ENCODE results near the gene ELAVL3. TPM values are rescaled to one million over a fixed set of nuclear protein-coding genes. Genes with fewer than 3 reads are reported as not detected.

Gene ELAVL3
- total and polyA plus RNA-seq, 8 donors, result 0.04 to 0.31 (median 0.16) TPM; not detected in 1

DNA sequence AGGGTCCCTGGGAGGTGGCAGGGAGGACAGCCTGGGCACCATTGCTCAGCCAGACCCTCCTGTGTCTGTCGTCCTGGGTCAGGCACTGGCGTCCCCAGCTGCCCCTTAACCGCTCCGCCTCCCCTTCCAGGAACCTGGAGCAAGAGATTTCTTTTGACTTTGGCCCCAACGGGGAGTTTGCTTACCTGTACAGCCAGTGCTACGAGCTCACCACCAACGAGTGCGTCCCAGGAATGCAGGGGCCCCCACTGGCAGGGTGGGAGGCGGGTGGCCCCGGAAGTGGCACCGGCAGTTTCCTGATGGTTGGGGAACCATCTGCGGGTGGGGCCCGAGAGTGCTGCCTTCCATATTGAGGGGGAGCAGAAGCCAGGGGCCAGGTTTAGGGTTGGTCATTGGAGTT lies 32.4 kb downstream of the ELAVL3 start:
- intact Hi-C loops (cut with DNase I), result loop anchor here in 1 of 2 donors (10.0 kb wide), 1 partner anchor 154 kb away; the partner anchor contains the start of gene TSPAN16
- Histone ChIP-seq H3K27me3 (peaks cover 0 to under 1% of the 10 kb centered on the region in 2 donors), H3K4me1 (no peaks in the 10 kb centered on the region), H3K9me3 (no peaks in the 10 kb centered on the region), H3K27ac (no peak overlapping the region), H3K4me3 (no peak overlapping the region), H3K36me3 (peaks cover 0 to 77% of the 10 kb centered on the region in 2 donors)
- TF ChIP-seq CTCF (IDR thresholded peaks at IDR 0.05), result no peak
- ATAC-seq, result no peak
- DNase-seq, result no peak

DNA sequence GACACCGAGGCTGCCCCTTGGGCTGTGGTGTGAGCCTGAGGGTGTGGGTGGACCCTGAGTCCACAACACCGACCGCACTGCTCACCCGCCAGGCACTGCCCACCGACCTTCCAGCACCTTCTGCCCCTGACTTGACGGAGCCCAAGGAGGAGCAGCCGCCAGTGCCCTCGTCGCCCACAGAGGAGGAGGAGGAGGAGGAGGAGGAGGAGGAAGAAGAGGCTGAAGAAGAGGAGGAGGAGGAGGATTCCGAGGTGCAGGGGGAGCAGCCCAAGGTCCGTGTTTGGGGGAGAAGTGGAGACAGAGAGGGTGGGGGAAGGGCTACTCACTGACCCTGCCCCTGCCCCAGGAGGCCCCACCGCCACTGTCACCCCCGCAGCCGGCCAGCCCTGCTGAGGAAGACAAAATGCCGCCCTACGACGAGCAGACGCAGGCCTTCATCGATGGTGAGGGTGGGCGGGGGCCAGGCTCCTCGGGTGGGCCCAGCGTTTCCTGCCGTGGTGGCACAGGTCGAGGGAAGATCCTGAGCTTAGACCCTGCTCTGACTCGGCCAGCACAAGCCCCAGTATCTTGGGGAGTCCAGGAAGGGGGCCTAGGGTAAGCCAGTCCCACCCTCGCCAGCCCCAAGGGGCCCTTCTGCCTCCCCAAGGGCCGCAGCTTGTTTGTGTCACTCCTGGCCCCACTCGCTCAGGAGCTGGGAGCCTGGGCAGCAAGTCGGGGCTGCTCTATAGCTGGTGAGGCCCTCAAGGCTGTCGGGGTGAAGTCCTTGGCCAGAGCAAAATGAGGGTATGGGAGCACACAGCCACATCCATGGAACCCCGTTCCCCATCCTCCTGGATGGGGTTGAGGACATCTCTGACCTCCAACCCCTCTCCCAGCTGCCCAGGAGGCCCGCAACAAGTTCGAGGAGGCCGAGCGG lies 33.2 kb downstream of the ELAVL3 start:
- intact Hi-C loops (cut with DNase I), result loop anchor here in 1 of 2 donors (10.0 kb wide), 1 partner anchor 153 kb away; the partner anchor contains the start of gene TSPAN16
- H3K27me3 ChIP-seq, result no peaks in the 10 kb centered on the region
- H3K27ac ChIP-seq, result no peak overlapping the region
- DNase-seq, result no peak
- H3K36me3 ChIP-seq, result peaks cover 0 to 85% of the 10 kb centered on the region in 2 donors
- no peak for TF ChIP-seq CTCF (IDR thresholded peaks at IDR 0.05)
- H3K9me3 ChIP-seq, result no peaks in the 10 kb centered on the region
- ATAC-seq, result no peak
- H3K4me1 ChIP-seq, result no peaks in the 10 kb centered on the region
- H3K4me3 ChIP-seq, result no peak overlapping the region

- Histone ChIP-seq H3K36me3 (peaks cover 0 to 93% of the 10 kb centered on the region in 2 donors), H3K27me3 (no peaks in the 10 kb centered on the region), H3K4me3 (no peak overlapping the region), H3K9me3 (no peaks in the 10 kb centered on the region), H3K27ac (no peak overlapping the region), H3K4me1 (no peaks in the 10 kb centered on the region)
- DNase-seq (peak in 1 of 4 donors; percentile 93), ATAC-seq (peak; percentile 84)
- intact Hi-C loops (cut with DNase I), result loop anchor here in 1 of 2 donors (10.0 kb wide), 1 partner anchor 152 kb away; the partner anchor contains the start of gene TSPAN16
- TF ChIP-seq CTCF (IDR thresholded peaks at IDR 0.05), result peak; percentile 69 to 83
Measured at GRCh38 chr19:11446652-11447301, 34.1 kb downstream of the ELAVL3 start.

- Histone ChIP-seq H3K27me3 (no peaks in the 10 kb centered on the region), H3K36me3 (peaks cover 1 to 98% of the 10 kb centered on the region in 2 donors), H3K4me3 (no peak overlapping the region), H3K27ac (no peak overlapping the region), H3K4me1 (no peaks in the 10 kb centered on the region), H3K9me3 (no peaks in the 10 kb centered on the region)
- no peak for TF ChIP-seq CTCF (IDR thresholded peaks at IDR 0.05)
- intact Hi-C loops (cut with DNase I), result loop anchor here in 1 of 2 donors (10.0 kb wide), 1 partner anchor 151 kb away; the partner anchor contains the start of gene TSPAN16
- DNase-seq (no peak), ATAC-seq (no peak)
Measured at GRCh38 chr19:11446271-11446651, 34.6 kb downstream of the ELAVL3 start.

DNA sequence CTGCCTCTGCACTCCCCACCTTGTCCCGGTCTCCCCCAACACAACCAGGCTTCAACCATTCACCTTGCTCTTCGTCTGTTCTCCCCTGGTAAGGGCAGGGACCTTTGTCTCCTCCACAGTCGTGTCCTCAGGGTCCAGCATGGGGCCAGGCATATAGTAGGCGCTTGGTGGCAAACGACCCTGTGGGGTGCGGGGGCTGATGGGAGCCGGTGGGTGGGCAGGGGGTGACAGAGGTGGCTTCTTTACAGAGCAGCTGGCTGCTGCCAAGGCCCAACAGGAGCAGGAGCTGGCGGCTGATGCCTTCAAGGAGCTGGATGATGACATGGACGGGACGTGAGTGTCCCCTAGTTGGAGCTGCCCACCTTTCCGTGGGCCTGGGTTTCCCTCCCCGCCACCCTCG lies 35.7 kb downstream of the ELAVL3 start:
- DNase-seq (no peak), ATAC-seq (no peak)
- H3K4me1 ChIP-seq, result no peaks in the 10 kb centered on the region
- H3K9me3 ChIP-seq, result no peaks in the 10 kb centered on the region
- no peaks in the 10 kb centered on the region for H3K27me3 ChIP-seq
- no peak overlapping the region for H3K27ac ChIP-seq
- intact Hi-C loops (cut with DNase I), result loop anchor here in 1 of 2 donors (10.0 kb wide), 1 partner anchor 150 kb away; the partner anchor contains the start of gene TSPAN16
- H3K4me3 ChIP-seq, result no peak overlapping the region
- peaks cover 3 to 99% of the 10 kb centered on the region in 2 donors for H3K36me3 ChIP-seq
- no peak for TF ChIP-seq CTCF (IDR thresholded peaks at IDR 0.05)

Measured in left lung (tissue), 10 donors.